ENCODE measurements around the gene FOXO6. TPM values are rescaled to one million over a fixed set of nuclear protein-coding genes. Genes with fewer than 3 reads are reported as not detected.

Gene FOXO6
- total RNA-seq, 6 experiments from 2014 or later, result 0.12 to 0.55 (median 0.54) TPM; not detected in 3

GRCh38 chr1:41328001-41328615, 33.1 kb upstream of the FOXO6 start:
- H3K27ac ChIP-seq, result no peak overlapping the region
- peak in 1 of 3 donors; percentile 35 for DNase-seq
- no peaks in the 10 kb centered on the region for H3K27me3 ChIP-seq
- no peaks in the 10 kb centered on the region for H3K4me1 ChIP-seq
- intact Hi-C loops (cut with DNase I), result no loop called here
- ATAC-seq, result no peak
- H3K9me3 ChIP-seq, result no peaks in the 10 kb centered on the region
- WGBS (ENCODE audit: insufficient coverage, low coverage, low lambda C conversion rate, missing lambda C conversion rate), result 79% methylated on average over 7 of the region's 7 CpGs
- no peaks in the 10 kb centered on the region for H3K36me3 ChIP-seq
- TF ChIP-seq CTCF (IDR thresholded peaks at IDR 0.05), result no peak
- TF ChIP-seq POLR2A (IDR thresholded peaks at IDR 0.05), result no peak
- no peak overlapping the region for H3K4me3 ChIP-seq

GRCh38 chr1:41328780-41329640, 32.2 kb upstream of the FOXO6 start:
- Histone ChIP-seq H3K36me3 (no peaks in the 10 kb centered on the region), H3K4me1 (no peaks in the 10 kb centered on the region), H3K9me3 (no peaks in the 10 kb centered on the region), H3K27ac (no peak overlapping the region), H3K4me3 (no peak overlapping the region), H3K27me3 (no peaks in the 10 kb centered on the region)
- intact Hi-C loops (cut with DNase I), result no loop called here
- WGBS (ENCODE audit: insufficient coverage, low coverage, low lambda C conversion rate, missing lambda C conversion rate), result 63% methylated on average over 3 of the region's 6 CpGs
- no peak for TF ChIP-seq CTCF (IDR thresholded peaks at IDR 0.05)
- TF ChIP-seq POLR2A (IDR thresholded peaks at IDR 0.05), result no peak
- ATAC-seq, result no peak
- peak in 1 of 3 donors; percentile 11 for DNase-seq

- no peaks in the 10 kb centered on the region for H3K27me3 ChIP-seq
- no peak overlapping the region for H3K4me3 ChIP-seq
- no peaks in the 10 kb centered on the region for H3K4me1 ChIP-seq
- H3K9me3 ChIP-seq, result no peaks in the 10 kb centered on the region
- DNase-seq (peak in 1 of 3 donors; percentile 25), ATAC-seq (no peak)
- TF ChIP-seq CTCF (IDR thresholded peaks at IDR 0.05) (no peak), POLR2A (IDR thresholded peaks at IDR 0.05) (no peak)
- no peak overlapping the region for H3K27ac ChIP-seq
- H3K36me3 ChIP-seq, result no peaks in the 10 kb centered on the region
- 85% methylated on average over 5 of the region's 11 CpGs for WGBS (ENCODE audit: insufficient coverage, low coverage, low lambda C conversion rate, missing lambda C conversion rate)
- intact Hi-C loops (cut with DNase I), result no loop called here
Measured at GRCh38 chr1:41329662-41330587, 31.3 kb upstream of the FOXO6 start.

Data from right lobe of liver (tissue), 6 donors.